Stimulated activated naive B cell treated with anti-CD40 and anti-IgM and Interleukin-4, amounts not matched to agents 10 μg/mL and 1 μg/mL and 100 μg/mL, for 72 hours (primary cell): ENCODE data around the gene EFHC1.

ENCODE experiments used
- ATAC-seq, 2 donors: fragments of 150-1000 bp; cut with Tn5 transposase; replicated peaks; 2 replicates each; pipeline ENCODE4 v1.10.0; 2021; ENCODE audit warnings: moderate library complexity in 1 of 2
- DNase-seq: peaks from one replicate; pipeline ENCODE4 v3.0.0; 2021
- H3K27ac Mint-ChIP-seq: one replicate; pipeline ENCODE4 v1.8.0; 2022; ENCODE audit warnings: mild to moderate bottlenecking, mixed read lengths
- H3K27me3 Mint-ChIP-seq, 2 donors: one replicate each; pipeline ENCODE4 v1.8.0; 2022; ENCODE audit warnings: mixed read lengths in 2 of 2
- H3K36me3 Mint-ChIP-seq, 2 donors: one replicate each; pipeline ENCODE4 v1.8.0; 2022; ENCODE audit warnings: mixed read lengths in 2 of 2, mild to moderate bottlenecking in 1 of 2
- H3K4me1 Mint-ChIP-seq, 2 donors: one replicate each; pipeline ENCODE4 v1.8.0; 2022; ENCODE audit warnings: mixed read lengths in 2 of 2, mild to moderate bottlenecking in 1 of 2
- H3K4me3 Mint-ChIP-seq, 2 donors: one replicate each; pipeline ENCODE4 v1.8.0; 2022; ENCODE audit warnings: mild to moderate bottlenecking in 2 of 2, mixed read lengths in 2 of 2, moderate library complexity in 1 of 2
- H3K9me3 Mint-ChIP-seq, 2 donors: one replicate each; pipeline ENCODE4 v1.8.0; 2022; ENCODE audit warnings: mixed read lengths in 2 of 2, mild to moderate bottlenecking in 1 of 2

The EFHC1 gene

GRCh38 chr6:52517502-52518278, 97.5 kb downstream of the EFHC1 start:
- H3K4me3 Mint-ChIP-seq: no peak overlapping the region
- peak; percentile 38 to 73 for ATAC-seq
- peak overlapping the region; percentile 56 for H3K27ac Mint-ChIP-seq
- H3K27me3 Mint-ChIP-seq: no peaks in the 10 kb centered on the region
- H3K4me1 Mint-ChIP-seq: peaks cover 0 to 2% of the 10 kb centered on the region in 2 donors
- no peaks in the 10 kb centered on the region for H3K9me3 Mint-ChIP-seq
- DNase-seq: no peak
- peaks cover 16 to 29% of the 10 kb centered on the region in 2 donors for H3K36me3 Mint-ChIP-seq

- peak overlapping the region; percentile 56 for H3K27ac Mint-ChIP-seq
- ATAC-seq: no peak
- H3K36me3 Mint-ChIP-seq: peaks cover 16 to 25% of the 10 kb centered on the region in 2 donors
- DNase-seq: no peak
- H3K4me1 Mint-ChIP-seq: peaks cover 0 to 2% of the 10 kb centered on the region in 2 donors
- H3K9me3 Mint-ChIP-seq: no peaks in the 10 kb centered on the region
- no peak overlapping the region for H3K4me3 Mint-ChIP-seq
- H3K27me3 Mint-ChIP-seq: no peaks in the 10 kb centered on the region
Observed at GRCh38 chr6:52518279-52518945, 98.3 kb downstream of the EFHC1 start.

GRCh38 chr6:52519618-52520017, 99.5 kb downstream of the EFHC1 start:
- DNase-seq (no peak), ATAC-seq (no peak)
- Mint-ChIP-seq H3K36me3 (peaks cover 14 to 18% of the 10 kb centered on the region in 2 donors), H3K4me3 (no peak overlapping the region), H3K9me3 (no peaks in the 10 kb centered on the region), H3K27me3 (no peaks in the 10 kb centered on the region), H3K27ac (no peak overlapping the region), H3K4me1 (peaks cover 0 to 2% of the 10 kb centered on the region in 2 donors)

DNA sequence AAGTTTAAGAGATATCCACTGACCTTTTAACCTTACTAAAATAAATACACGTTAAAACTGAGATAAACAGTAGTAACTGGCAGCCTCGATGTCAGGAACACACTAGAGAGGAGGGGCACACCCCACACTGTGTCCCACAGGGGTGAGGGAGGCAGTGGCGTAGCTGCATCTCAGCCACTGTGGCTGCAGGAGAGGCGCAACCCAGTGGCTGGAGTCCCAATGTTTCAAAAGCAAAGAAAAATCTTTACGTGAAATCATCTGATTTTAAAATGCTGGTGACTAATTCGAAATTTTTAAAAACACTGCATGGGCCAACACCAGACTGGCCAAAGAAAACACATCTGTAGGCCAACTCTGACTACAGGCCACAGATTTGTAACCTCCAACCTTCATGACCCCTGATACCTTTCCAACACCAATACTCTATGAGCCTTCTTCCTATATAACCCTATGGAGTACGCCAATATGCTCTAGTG, 102.0 kb downstream of the EFHC1 start:
- no peak overlapping the region for H3K4me3 Mint-ChIP-seq
- H3K9me3 Mint-ChIP-seq: no peaks in the 10 kb centered on the region
- H3K27ac Mint-ChIP-seq: no peak overlapping the region
- peaks cover 0 to 2% of the 10 kb centered on the region in 2 donors for H3K4me1 Mint-ChIP-seq
- H3K36me3 Mint-ChIP-seq: peaks cover 9 to 17% of the 10 kb centered on the region in 2 donors
- no peak for ATAC-seq
- no peaks in the 10 kb centered on the region for H3K27me3 Mint-ChIP-seq
- DNase-seq: no peak

GRCh38 chr6:52522655-52523054, 102.5 kb downstream of the EFHC1 start:
- Mint-ChIP-seq H3K9me3 (no peaks in the 10 kb centered on the region), H3K27me3 (no peaks in the 10 kb centered on the region)

GRCh38 chr6:52523378-52524142, 103.4 kb downstream of the EFHC1 start:
- H3K4me1 Mint-ChIP-seq: peaks cover 0 to 2% of the 10 kb centered on the region in 2 donors
- H3K9me3 Mint-ChIP-seq: no peaks in the 10 kb centered on the region
- H3K27ac Mint-ChIP-seq: no peak overlapping the region
- ATAC-seq (no peak), DNase-seq (no peak)
- peaks cover 5 to 10% of the 10 kb centered on the region in 2 donors for H3K36me3 Mint-ChIP-seq
- no peak overlapping the region for H3K4me3 Mint-ChIP-seq
- H3K27me3 Mint-ChIP-seq: no peaks in the 10 kb centered on the region

More at GRCh38 chr6:52522655-52523054, 102.5 kb downstream of the EFHC1 start:
- DNase-seq: no peak
- peaks cover 0 to 2% of the 10 kb centered on the region in 2 donors for H3K4me1 Mint-ChIP-seq
- peaks cover 9 to 17% of the 10 kb centered on the region in 2 donors for H3K36me3 Mint-ChIP-seq
- no peak overlapping the region for H3K4me3 Mint-ChIP-seq
- no peak overlapping the region for H3K27ac Mint-ChIP-seq
- no peak for ATAC-seq

GRCh38 chr6:52524918-52525317, 104.8 kb downstream of the EFHC1 start:
- Mint-ChIP-seq H3K36me3 (peaks cover 0 to 4% of the 10 kb centered on the region in 2 donors), H3K27ac (no peak overlapping the region), H3K4me1 (no peaks in the 10 kb centered on the region), H3K27me3 (no peaks in the 10 kb centered on the region), H3K4me3 (no peak overlapping the region), H3K9me3 (no peaks in the 10 kb centered on the region)
- no peak for DNase-seq
- ATAC-seq: no peak

GRCh38 chr6:52526634-52527033, 106.5 kb downstream of the EFHC1 start:
- H3K9me3 Mint-ChIP-seq: no peaks in the 10 kb centered on the region
- no peak overlapping the region for H3K27ac Mint-ChIP-seq
- no peaks in the 10 kb centered on the region for H3K4me1 Mint-ChIP-seq
- H3K4me3 Mint-ChIP-seq: no peak overlapping the region
- ATAC-seq (no peak), DNase-seq (no peak)
- H3K27me3 Mint-ChIP-seq: no peaks in the 10 kb centered on the region
- H3K36me3 Mint-ChIP-seq: peaks cover 0 to 4% of the 10 kb centered on the region in 2 donors

GRCh38 chr6:52527436-52527835, 107.3 kb downstream of the EFHC1 start:
- Mint-ChIP-seq H3K4me1 (no peaks in the 10 kb centered on the region), H3K9me3 (no peaks in the 10 kb centered on the region), H3K27ac (no peak overlapping the region), H3K27me3 (no peaks in the 10 kb centered on the region), H3K36me3 (peaks cover 0 to 4% of the 10 kb centered on the region in 2 donors), H3K4me3 (no peak overlapping the region)
- ATAC-seq (no peak), DNase-seq (no peak)

DNA sequence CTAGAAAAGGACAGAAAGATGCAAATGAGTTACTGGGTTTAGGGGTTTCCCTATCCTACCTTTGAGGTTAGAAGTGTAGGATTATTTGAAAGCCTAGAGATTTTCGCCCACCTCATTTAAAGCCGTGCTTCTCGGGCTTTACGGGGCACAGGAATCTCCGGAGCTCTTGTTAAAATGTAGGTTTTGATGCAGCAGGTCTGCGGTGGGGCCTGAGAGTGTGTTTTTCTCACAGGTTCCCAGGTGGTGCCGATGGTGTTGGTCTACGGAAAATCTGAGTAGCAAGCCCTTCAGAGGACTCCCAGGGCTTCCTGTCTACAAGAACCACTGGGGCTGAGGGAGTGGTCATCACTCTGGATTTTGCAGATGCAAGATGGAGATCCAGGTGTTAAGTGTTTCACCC, 109.2 kb downstream of the EFHC1 start:
- no peaks in the 10 kb centered on the region for H3K9me3 Mint-ChIP-seq
- no peaks in the 10 kb centered on the region for H3K4me1 Mint-ChIP-seq
- ATAC-seq (no peak), DNase-seq (no peak)
- peaks cover 2 to 4% of the 10 kb centered on the region in 2 donors for H3K36me3 Mint-ChIP-seq
- H3K27ac Mint-ChIP-seq: no peak overlapping the region
- H3K27me3 Mint-ChIP-seq: no peaks in the 10 kb centered on the region
- no peak overlapping the region for H3K4me3 Mint-ChIP-seq

DNA sequence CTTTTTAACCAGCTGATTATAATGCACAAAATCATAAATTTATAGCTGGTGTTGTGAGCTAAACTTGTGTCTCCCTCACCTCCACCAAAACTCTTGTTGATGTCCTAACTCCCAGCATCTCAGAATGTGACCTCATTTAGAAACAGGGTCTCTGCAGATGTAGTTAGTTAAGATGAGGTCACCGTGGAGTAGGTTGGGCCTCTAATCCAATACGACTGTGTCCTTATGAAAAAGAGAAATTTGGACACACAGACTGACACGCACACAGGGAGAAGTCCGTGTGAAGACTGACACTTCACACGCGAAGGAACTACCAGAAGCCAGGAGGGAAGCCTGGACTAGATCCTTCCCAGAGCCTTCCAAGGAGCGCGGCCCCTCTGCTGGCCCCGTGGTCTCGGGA, 110.2 kb downstream of the EFHC1 start:
- no peak for ATAC-seq
- Mint-ChIP-seq H3K27me3 (no peaks in the 10 kb centered on the region), H3K36me3 (peaks cover 2 to 11% of the 10 kb centered on the region in 2 donors), H3K27ac (no peak overlapping the region), H3K4me1 (no peaks in the 10 kb centered on the region), H3K4me3 (no peak overlapping the region), H3K9me3 (no peaks in the 10 kb centered on the region)
- DNase-seq: no peak

GRCh38 chr6:52531396-52531795, 111.3 kb downstream of the EFHC1 start:
- H3K9me3 Mint-ChIP-seq: no peaks in the 10 kb centered on the region
- no peak overlapping the region for H3K27ac Mint-ChIP-seq
- no peaks in the 10 kb centered on the region for H3K4me1 Mint-ChIP-seq
- peaks cover 2 to 6% of the 10 kb centered on the region in 2 donors for H3K36me3 Mint-ChIP-seq
- no peak overlapping the region for H3K4me3 Mint-ChIP-seq
- DNase-seq: no peak
- no peak for ATAC-seq
- no peaks in the 10 kb centered on the region for H3K27me3 Mint-ChIP-seq

GRCh38 chr6:52531834-52532233, 111.7 kb downstream of the EFHC1 start:
- peaks cover 2 to 6% of the 10 kb centered on the region in 2 donors for H3K36me3 Mint-ChIP-seq
- H3K4me3 Mint-ChIP-seq: no peak overlapping the region

DNA sequence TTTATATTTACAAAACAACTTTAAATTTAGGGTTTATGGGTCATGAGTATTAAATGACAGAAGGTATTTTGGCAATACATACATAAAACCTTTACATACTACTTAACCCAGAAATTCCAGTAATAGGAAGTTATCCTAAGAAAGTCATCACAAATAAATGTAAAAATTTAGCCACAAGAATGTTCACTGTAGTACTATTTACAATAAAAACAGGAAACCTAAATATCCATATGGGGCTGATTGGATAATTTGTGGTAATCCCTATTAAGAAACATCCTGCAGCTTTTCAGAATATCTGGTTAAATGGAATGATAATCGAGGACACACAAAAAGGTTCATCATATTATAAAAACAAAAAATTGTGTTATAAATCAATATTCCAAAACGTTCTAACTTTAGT, 112.3 kb downstream of the EFHC1 start:
- H3K4me3 Mint-ChIP-seq: no peak overlapping the region
- no peaks in the 10 kb centered on the region for H3K9me3 Mint-ChIP-seq
- DNase-seq: no peak
- H3K36me3 Mint-ChIP-seq: peaks cover 2 to 6% of the 10 kb centered on the region in 2 donors
- H3K27ac Mint-ChIP-seq: no peak overlapping the region
- no peaks in the 10 kb centered on the region for H3K27me3 Mint-ChIP-seq
- no peak for ATAC-seq
- H3K4me1 Mint-ChIP-seq: peaks cover 4 to 6% of the 10 kb centered on the region in 2 donors

More at GRCh38 chr6:52531834-52532233, 111.7 kb downstream of the EFHC1 start:
- H3K4me1 Mint-ChIP-seq: no peaks in the 10 kb centered on the region
- H3K27me3 Mint-ChIP-seq: no peaks in the 10 kb centered on the region
- DNase-seq (no peak), ATAC-seq (no peak)
- no peaks in the 10 kb centered on the region for H3K9me3 Mint-ChIP-seq
- H3K27ac Mint-ChIP-seq: no peak overlapping the region
